ENCODE data around the gene CAPSL. TPM values are rescaled to one million over a fixed set of nuclear protein-coding genes. Genes with fewer than 3 reads are reported as not detected.
"Not testable (repeated sequence)": the region's sequence is repeated elsewhere in the genome, so short reads cannot be mapped to it uniquely, and the experiment has no call there.

CAPSL gene

DNA sequence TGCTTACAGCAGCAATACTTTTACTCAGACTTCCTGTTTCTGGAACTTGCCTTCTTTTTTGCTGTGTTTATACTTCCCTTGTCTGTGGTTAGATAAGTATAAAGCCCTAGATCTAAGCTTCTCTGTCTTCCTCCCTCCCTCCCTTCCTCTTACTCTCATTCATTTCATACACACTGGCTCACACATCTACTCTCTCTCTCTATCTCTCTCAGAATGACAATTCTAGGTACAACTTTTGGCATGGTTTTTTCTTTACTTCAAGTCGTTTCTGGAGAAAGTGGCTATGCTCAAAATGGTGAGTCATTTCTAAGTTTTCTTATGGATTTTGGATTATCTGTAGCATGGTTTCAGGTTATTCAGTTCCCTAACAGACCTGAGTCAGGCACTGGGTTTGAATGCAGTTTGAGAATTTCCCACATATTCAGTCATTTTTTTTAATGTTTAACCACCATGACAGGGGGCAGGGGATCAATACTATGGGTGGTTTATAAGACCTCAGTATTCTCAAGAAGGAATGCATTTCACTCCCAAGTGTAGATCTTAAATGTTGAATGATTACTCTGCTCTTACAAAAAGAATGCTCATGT, 81.6 kb downstream of the CAPSL start, which contains the start of gene IL7R:
TSS of gene IL7R (plus strand) at position 127 of the 587 bp plus-strand sequence. CDS start at position 214, 87 bp downstream.
- H3K79me1 ChIP-seq (ENCODE audit: low read depth, low read length): no peaks in the 10 kb centered on the region
- no peak within 1 kb of the TSS for H3K14ac ChIP-seq (ENCODE audit: low read length)
- peaks cover 0 to 24% (median 0%) of the 10 kb centered on the region in 3 experiments for H3K27me3 ChIP-seq (ENCODE audit: control insufficient read depth in 3 of 3, insufficient read depth in 3 of 3, low read depth in 1 of 3, low read length in 3 of 3)
- H3K4me1 ChIP-seq (ENCODE audit: control insufficient read depth in 2 of 2, insufficient read depth in 1 of 2, low read depth in 1 of 2, low read length in 2 of 2): peaks cover 0 to 8% of the 10 kb centered on the region in 2 donors
- no peaks in the 10 kb centered on the region for H3K36me3 ChIP-seq (replicated peaks in 1 of 2; ENCODE audit: control insufficient read depth in 2 of 2, insufficient read depth in 2 of 2, low read length in 2 of 2)
- no peak within 1 kb of the TSS for H3K9ac ChIP-seq (ENCODE audit: low read depth, low read length, poor library complexity)
- no peak within 1 kb of the TSS for H3K4ac ChIP-seq (ENCODE audit: low read length)
- no peak for DNase-seq (ENCODE audit: low spot score)
- WGBS, 2 donors (ENCODE audit: extremely low coverage in 2 of 2, insufficient read length in 2 of 2, insufficient replicate concordance in 1 of 2): no CpG with 5 or more reads among the region's 1 CpG
- no peaks in the 10 kb centered on the region for H3K9me3 ChIP-seq (replicated peaks in 1 of 2; ENCODE audit: control insufficient read depth in 2 of 2, insufficient read depth in 1 of 2, low read depth in 1 of 2, low read length in 2 of 2)
- H2AK5ac ChIP-seq (ENCODE audit: low read depth, low read length): no peak within 1 kb of the TSS
- H2BK15ac ChIP-seq (ENCODE audit: low read length): no peak within 1 kb of the TSS
- H4K91ac ChIP-seq (ENCODE audit: low read depth, low read length, poor library complexity): no peak within 1 kb of the TSS
- H3K4me3 ChIP-seq (ENCODE audit: low read length in 2 of 2): no peak within 1 kb of the TSS
- H2AFZ ChIP-seq (ENCODE audit: low read length): no peak within 1 kb of the TSS
- H3K18ac ChIP-seq (ENCODE audit: low read length): no peak within 1 kb of the TSS
- H3K23ac ChIP-seq (ENCODE audit: low read depth, low read length, poor library complexity): no peak within 1 kb of the TSS
- H3K27ac ChIP-seq (replicated peaks; ENCODE audit: low read length): no peak within 1 kb of the TSS
- no peak within 1 kb of the TSS for H2BK12ac ChIP-seq (ENCODE audit: low read length)
- H3K4me2 ChIP-seq (ENCODE audit: insufficient read depth, low read length, poor library complexity, severe bottlenecking): no peak within 1 kb of the TSS
- no peak within 1 kb of the TSS for H2BK5ac ChIP-seq (ENCODE audit: low read length)
- no peak within 1 kb of the TSS for H4K8ac ChIP-seq (ENCODE audit: low read depth, low read length)
- H2BK120ac ChIP-seq (ENCODE audit: low read depth, low read length): no peak within 1 kb of the TSS

DNA sequence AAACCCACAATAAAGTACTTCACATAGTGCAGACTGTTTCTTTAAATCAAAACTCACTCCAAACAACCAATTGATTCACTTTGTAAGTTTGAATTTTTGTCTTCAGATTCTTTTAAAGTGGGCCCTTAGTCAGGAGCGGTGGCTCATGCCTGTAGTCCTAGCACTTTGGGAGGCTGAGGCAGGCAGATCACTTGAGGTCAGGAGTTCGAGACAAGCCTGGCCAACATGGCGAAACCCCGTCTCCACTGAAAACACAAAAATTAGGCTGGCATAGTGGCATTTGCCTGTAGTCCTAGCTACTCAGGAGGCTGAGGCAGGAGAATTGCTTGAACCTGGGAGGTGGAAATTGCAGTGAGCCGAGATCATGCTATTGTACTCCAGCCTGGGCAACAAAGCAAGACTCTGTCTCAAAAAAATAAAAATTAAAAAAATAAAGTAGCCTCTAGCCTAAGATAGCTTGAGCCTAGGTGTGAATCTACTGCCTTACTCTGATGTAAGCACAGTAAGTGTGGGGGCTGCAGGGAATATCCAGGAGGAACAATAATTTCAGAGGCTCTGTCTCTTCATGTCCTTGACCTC, 82.1 kb downstream of the CAPSL start:
- not testable (repeated sequence) for H3K4me1 ChIP-seq (ENCODE audit: control insufficient read depth in 2 of 2, insufficient read depth in 1 of 2, low read depth in 1 of 2, low read length in 2 of 2); H2BK120ac ChIP-seq (ENCODE audit: low read depth, low read length); H2AFZ ChIP-seq (ENCODE audit: low read length); H3K4ac ChIP-seq (ENCODE audit: low read length); H3K27ac ChIP-seq (replicated peaks; ENCODE audit: low read length); H3K4me3 ChIP-seq (ENCODE audit: low read length in 2 of 2); H2BK5ac ChIP-seq (ENCODE audit: low read length); H2BK12ac ChIP-seq (ENCODE audit: low read length); H3K18ac ChIP-seq (ENCODE audit: low read length); H2BK15ac ChIP-seq (ENCODE audit: low read length); H3K79me1 ChIP-seq (ENCODE audit: low read depth, low read length); H3K23ac ChIP-seq (ENCODE audit: low read depth, low read length, poor library complexity); H4K91ac ChIP-seq (ENCODE audit: low read depth, low read length, poor library complexity); H3K4me2 ChIP-seq (ENCODE audit: insufficient read depth, low read length, poor library complexity, severe bottlenecking); DNase-seq (ENCODE audit: low spot score); H3K36me3 ChIP-seq (replicated peaks in 1 of 2; ENCODE audit: control insufficient read depth in 2 of 2, insufficient read depth in 2 of 2, low read length in 2 of 2); H3K14ac ChIP-seq (ENCODE audit: low read length); H3K9ac ChIP-seq (ENCODE audit: low read depth, low read length, poor library complexity); H4K8ac ChIP-seq (ENCODE audit: low read depth, low read length); H2AK5ac ChIP-seq (ENCODE audit: low read depth, low read length); H3K9me3 ChIP-seq (replicated peaks in 1 of 2; ENCODE audit: control insufficient read depth in 2 of 2, insufficient read depth in 1 of 2, low read depth in 1 of 2, low read length in 2 of 2)
- no CpG with 5 or more reads among the region's 5 CpGs for WGBS, 2 donors (ENCODE audit: extremely low coverage in 2 of 2, insufficient read length in 2 of 2, insufficient replicate concordance in 1 of 2)
- peaks cover 0 to 24% (median 0%) of the 10 kb centered on the region in 3 experiments for H3K27me3 ChIP-seq (ENCODE audit: control insufficient read depth in 3 of 3, insufficient read depth in 3 of 3, low read depth in 1 of 3, low read length in 3 of 3)

DNA sequence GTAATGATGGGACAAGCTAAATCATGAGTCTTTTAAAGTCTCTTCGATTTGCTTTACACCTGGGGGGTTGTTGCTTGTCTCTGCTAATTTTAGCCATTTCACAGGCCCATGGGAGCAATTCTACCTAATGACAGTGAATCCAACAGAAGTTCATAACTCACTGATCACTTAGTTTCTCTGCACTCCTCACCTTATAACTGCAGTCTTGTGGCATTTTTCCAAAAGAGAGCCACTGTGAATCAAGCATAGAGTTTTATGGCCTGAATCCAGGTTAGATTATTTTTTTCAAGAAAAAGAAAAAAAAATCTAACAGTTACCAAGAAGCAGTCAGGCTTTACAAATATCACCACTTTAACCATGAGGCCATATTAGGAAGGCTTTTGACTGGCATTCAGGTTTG, 83.2 kb downstream of the CAPSL start:
- Histone ChIP-seq H4K91ac (ENCODE audit: low read depth, low read length, poor library complexity) (no peak overlapping the region), H2BK15ac (ENCODE audit: low read length) (no peak overlapping the region), H3K9ac (ENCODE audit: low read depth, low read length, poor library complexity) (no peak overlapping the region), H2BK12ac (ENCODE audit: low read length) (no peak overlapping the region), H2BK120ac (ENCODE audit: low read depth, low read length) (no peak overlapping the region), H3K14ac (ENCODE audit: low read length) (no peak overlapping the region), H3K27me3 (ENCODE audit: control insufficient read depth in 3 of 3, insufficient read depth in 3 of 3, low read depth in 1 of 3, low read length in 3 of 3) (peaks cover 0 to 18% (median 0%) of the 10 kb centered on the region in 3 experiments), H3K4me2 (ENCODE audit: insufficient read depth, low read length, poor library complexity, severe bottlenecking) (no peak overlapping the region), H3K4me1 (ENCODE audit: control insufficient read depth in 2 of 2, insufficient read depth in 1 of 2, low read depth in 1 of 2, low read length in 2 of 2) (peaks cover 0 to 6% of the 10 kb centered on the region in 2 donors), H3K27ac (replicated peaks; ENCODE audit: low read length) (no peak overlapping the region), H3K23ac (ENCODE audit: low read depth, low read length, poor library complexity) (no peak overlapping the region), H3K4me3 (ENCODE audit: low read length in 2 of 2) (no peak overlapping the region), H3K79me1 (ENCODE audit: low read depth, low read length) (no peaks in the 10 kb centered on the region), H3K4ac (ENCODE audit: low read length) (no peak overlapping the region), H2AK5ac (ENCODE audit: low read depth, low read length) (no peak overlapping the region), H3K18ac (ENCODE audit: low read length) (no peak overlapping the region), H4K8ac (ENCODE audit: low read depth, low read length) (no peak overlapping the region), H2BK5ac (ENCODE audit: low read length) (no peak overlapping the region), H3K9me3 (replicated peaks in 1 of 2; ENCODE audit: control insufficient read depth in 2 of 2, insufficient read depth in 1 of 2, low read depth in 1 of 2, low read length in 2 of 2) (no peaks in the 10 kb centered on the region), H2AFZ (ENCODE audit: low read length) (no peak overlapping the region), H3K36me3 (replicated peaks in 1 of 2; ENCODE audit: control insufficient read depth in 2 of 2, insufficient read depth in 2 of 2, low read length in 2 of 2) (no peaks in the 10 kb centered on the region)
- DNase-seq (ENCODE audit: low spot score): no peak
- no CpG with 5 or more reads among the region's 1 CpG for WGBS, 2 donors (ENCODE audit: extremely low coverage in 2 of 2, insufficient read length in 2 of 2, insufficient replicate concordance in 1 of 2)

Small RNA genes within 50 kb of the gene (small RNA-seq; reads per million reads assigned to genes)
- not detected for gene AC112204.1 (ENCODE audit: insufficient read depth)
